SK-N-SH treated with all-trans-retinoic acid at 6 μM for 48 hours (cell line): ENCODE data around the gene ZNF595.

Experiments used
- ARNTL ChIP-seq: fragments of 450-650 bp; formaldehyde crosslinking; IDR thresholded peaks from 2 replicates; pipeline ENCODE4 v1.5.0; 2020; ENCODE audit warnings: low read depth, mild to moderate bottlenecking, moderate library complexity, borderline replicate concordance
- BACH2 ChIP-seq: fragments of 250-450 bp; sonication (Bioruptor Pico); IDR thresholded peaks from 2 replicates; pipeline ENCODE4 v1.9.0; 2021; ENCODE audit warnings: mild to moderate bottlenecking, borderline replicate concordance
- CREB5 ChIP-seq: fragments of 250-450 bp; sonication (Bioruptor Pico); IDR thresholded peaks from 2 replicates; pipeline ENCODE4 v1.5.1; 2020; ENCODE audit warnings: low read depth, mild to moderate bottlenecking, moderate library complexity
- ISL1 ChIP-seq: fragments of 250-450 bp; sonication (Bioruptor Pico); IDR thresholded peaks from 2 replicates; pipeline ENCODE4 v2.1.2; 2022; ENCODE audit warnings: mild to moderate bottlenecking, moderate library complexity
- RARB ChIP-seq: fragments of 250-450 bp; sonication (Bioruptor Pico); IDR thresholded peaks from 2 replicates; pipeline ENCODE4 v1.8.0; 2021; ENCODE audit warnings: mild to moderate bottlenecking, moderate library complexity
- ZFP30 ChIP-seq: fragments of 450-650 bp; formaldehyde crosslinking; IDR thresholded peaks from 2 replicates; pipeline ENCODE4 v1.5.0; 2022; ENCODE audit warnings: mild to moderate bottlenecking, moderate library complexity
- TF ChIP-seq, protein P1 (sequence below): fragments of 250-450 bp; sonication (Bioruptor Pico); IDR thresholded peaks from 2 replicates; pipeline ENCODE4 v1.8.0; 2021; ENCODE audit warnings: low read depth, mild to moderate bottlenecking, moderate library complexity, borderline replicate concordance
- TF ChIP-seq, protein P2 (sequence below): fragments of 250-450 bp; sonication (Bioruptor Pico); IDR thresholded peaks from 2 replicates; pipeline ENCODE4 v1.8.0; 2020; ENCODE audit warnings: mild to moderate bottlenecking, moderate library complexity, borderline replicate concordance

DNA sequence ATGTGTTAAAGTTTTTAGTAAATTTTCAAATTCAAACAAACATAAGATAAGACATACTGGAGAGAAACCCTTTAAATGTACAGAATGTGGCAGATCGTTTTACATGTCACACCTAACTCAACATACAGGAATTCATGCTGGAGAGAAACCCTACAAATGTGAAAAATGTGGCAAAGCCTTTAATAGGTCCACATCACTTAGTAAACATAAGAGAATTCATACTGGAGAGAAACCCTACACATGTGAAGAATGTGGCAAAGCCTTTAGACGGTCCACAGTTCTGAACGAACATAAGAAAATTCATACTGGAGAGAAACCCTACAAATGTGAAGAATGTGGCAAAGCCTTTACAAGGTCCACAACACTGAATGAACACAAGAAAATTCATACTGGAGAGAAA, 32.8 kb downstream of the ZNF595 start:
- TF ChIP-seq, protein P1, sequence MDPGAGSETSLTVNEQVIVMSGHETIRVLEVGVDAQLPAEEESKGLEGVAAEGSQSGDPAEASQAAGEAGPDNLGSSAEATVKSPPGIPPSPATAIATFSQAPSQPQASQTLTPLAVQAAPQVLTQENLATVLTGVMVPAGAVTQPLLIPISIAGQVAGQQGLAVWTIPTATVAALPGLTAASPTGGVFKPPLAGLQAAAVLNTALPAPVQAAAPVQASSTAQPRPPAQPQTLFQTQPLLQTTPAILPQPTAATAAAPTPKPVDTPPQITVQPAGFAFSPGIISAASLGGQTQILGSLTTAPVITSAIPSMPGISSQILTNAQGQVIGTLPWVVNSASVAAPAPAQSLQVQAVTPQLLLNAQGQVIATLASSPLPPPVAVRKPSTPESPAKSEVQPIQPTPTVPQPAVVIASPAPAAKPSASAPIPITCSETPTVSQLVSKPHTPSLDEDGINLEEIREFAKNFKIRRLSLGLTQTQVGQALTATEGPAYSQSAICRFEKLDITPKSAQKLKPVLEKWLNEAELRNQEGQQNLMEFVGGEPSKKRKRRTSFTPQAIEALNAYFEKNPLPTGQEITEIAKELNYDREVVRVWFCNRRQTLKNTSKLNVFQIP, result no peak
- no peak for TF ChIP-seq BACH2
- TF ChIP-seq, protein P2, sequence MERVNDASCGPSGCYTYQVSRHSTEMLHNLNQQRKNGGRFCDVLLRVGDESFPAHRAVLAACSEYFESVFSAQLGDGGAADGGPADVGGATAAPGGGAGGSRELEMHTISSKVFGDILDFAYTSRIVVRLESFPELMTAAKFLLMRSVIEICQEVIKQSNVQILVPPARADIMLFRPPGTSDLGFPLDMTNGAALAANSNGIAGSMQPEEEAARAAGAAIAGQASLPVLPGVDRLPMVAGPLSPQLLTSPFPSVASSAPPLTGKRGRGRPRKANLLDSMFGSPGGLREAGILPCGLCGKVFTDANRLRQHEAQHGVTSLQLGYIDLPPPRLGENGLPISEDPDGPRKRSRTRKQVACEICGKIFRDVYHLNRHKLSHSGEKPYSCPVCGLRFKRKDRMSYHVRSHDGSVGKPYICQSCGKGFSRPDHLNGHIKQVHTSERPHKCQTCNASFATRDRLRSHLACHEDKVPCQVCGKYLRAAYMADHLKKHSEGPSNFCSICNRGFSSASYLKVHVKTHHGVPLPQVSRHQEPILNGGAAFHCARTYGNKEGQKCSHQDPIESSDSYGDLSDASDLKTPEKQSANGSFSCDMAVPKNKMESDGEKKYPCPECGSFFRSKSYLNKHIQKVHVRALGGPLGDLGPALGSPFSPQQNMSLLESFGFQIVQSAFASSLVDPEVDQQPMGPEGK (CRISPR knock-in tag), result no peak
- no peak for TF ChIP-seq ZFP30 (CRISPR knock-in tag)
- no peak for TF ChIP-seq RARB (CRISPR knock-in tag)
- no peak for TF ChIP-seq ARNTL (CRISPR knock-in tag)
- TF ChIP-seq CREB5 (CRISPR knock-in tag), result no peak
- no peak for TF ChIP-seq ISL1
